Thyroid gland (tissue), 4 donors: Measurements from ENCODE around the gene AGBL4.

ENCODE experiments used
- POLR2A ChIP-seq, 2 donors: fragments of 450-650 bp; IDR thresholded peaks; one replicate each; pipeline ENCODE4 v1.6.1; 2017; ENCODE audit warnings: antibody characterized with exemption in 2 of 2, mild to moderate bottlenecking in 2 of 2, moderate library complexity in 1 of 2
- TF ChIP-seq, protein P1 (sequence below), 6 experiments: fragments of 200-600 bp in 3 of 6; fragments of 450-650 bp in 3 of 6; sonication (generic) in 3 of 6; IDR thresholded peaks; one replicate each; pipeline ENCODE4 v1.5.1; 2016 to 2019; ENCODE audit warnings: antibody characterized with exemption in 6 of 6, mild to moderate bottlenecking in 2 of 6, inconsistent platforms in 1 of 6, moderate library complexity in 1 of 6

DNA sequence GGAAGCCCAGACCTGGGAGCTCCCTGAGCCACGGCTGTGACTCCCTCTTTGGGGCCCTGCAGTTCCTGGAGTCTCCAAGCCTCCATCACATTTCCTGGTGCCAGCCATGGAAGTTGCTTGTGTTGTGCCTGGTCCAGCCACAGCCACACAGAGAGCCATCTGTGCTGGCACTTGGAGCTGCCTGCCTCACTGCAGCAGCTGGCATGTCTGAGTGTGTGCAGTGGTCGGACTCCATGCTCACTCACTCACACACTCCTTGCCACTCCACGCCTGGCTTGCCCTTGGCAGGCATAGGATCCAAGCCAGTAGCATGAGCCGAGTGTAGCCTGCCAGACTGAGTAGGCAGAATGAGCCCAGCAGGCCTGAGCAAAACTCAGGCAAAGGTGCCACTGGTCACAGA lies 730.7 kb downstream of the AGBL4 start:
- TF ChIP-seq, protein P1, sequence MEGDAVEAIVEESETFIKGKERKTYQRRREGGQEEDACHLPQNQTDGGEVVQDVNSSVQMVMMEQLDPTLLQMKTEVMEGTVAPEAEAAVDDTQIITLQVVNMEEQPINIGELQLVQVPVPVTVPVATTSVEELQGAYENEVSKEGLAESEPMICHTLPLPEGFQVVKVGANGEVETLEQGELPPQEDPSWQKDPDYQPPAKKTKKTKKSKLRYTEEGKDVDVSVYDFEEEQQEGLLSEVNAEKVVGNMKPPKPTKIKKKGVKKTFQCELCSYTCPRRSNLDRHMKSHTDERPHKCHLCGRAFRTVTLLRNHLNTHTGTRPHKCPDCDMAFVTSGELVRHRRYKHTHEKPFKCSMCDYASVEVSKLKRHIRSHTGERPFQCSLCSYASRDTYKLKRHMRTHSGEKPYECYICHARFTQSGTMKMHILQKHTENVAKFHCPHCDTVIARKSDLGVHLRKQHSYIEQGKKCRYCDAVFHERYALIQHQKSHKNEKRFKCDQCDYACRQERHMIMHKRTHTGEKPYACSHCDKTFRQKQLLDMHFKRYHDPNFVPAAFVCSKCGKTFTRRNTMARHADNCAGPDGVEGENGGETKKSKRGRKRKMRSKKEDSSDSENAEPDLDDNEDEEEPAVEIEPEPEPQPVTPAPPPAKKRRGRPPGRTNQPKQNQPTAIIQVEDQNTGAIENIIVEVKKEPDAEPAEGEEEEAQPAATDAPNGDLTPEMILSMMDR (IDR thresholded peaks at IDR 0.05) = no peak
- TF ChIP-seq POLR2A (IDR thresholded peaks at IDR 0.05) = no peak
